GM20431 (cell line): ENCODE data around the gene PLCG1.
"Not testable (repeated sequence)": the region's sequence is repeated elsewhere in the genome, so short reads cannot be mapped to it uniquely, and the experiment has no call there.

Source experiments
- in situ Hi-C: fragments of 300-500 bp; cut with MseI, MboI; formaldehyde crosslinking; loops from one replicate; pipeline ENCODE4 v1.15.0; 2020; ENCODE audit warnings: low sequenced_read_pairs; ENCODE audit not compliant: unreplicated experiment

Gene PLCG1

DNA sequence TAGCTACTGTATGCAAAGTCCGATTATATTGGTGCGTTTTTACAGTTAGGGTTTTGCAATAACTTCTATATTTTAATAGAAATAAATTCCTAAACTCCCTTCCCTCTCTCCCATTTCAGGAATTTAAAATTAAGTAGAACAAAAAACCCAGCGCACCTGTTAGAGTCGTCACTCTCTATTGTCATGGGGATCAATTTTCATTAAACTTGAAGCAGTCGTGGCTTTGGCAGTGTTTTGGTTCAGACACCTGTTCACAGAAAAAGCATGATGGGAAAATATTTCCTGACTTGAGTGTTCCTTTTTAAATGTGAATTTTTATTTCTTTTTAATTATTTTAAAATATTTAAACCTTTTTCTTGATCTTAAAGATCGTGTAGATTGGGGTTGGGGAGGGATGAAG lies 13.7 kb upstream of the PLCG1 start:
- in situ Hi-C loops = no loop called here

DNA sequence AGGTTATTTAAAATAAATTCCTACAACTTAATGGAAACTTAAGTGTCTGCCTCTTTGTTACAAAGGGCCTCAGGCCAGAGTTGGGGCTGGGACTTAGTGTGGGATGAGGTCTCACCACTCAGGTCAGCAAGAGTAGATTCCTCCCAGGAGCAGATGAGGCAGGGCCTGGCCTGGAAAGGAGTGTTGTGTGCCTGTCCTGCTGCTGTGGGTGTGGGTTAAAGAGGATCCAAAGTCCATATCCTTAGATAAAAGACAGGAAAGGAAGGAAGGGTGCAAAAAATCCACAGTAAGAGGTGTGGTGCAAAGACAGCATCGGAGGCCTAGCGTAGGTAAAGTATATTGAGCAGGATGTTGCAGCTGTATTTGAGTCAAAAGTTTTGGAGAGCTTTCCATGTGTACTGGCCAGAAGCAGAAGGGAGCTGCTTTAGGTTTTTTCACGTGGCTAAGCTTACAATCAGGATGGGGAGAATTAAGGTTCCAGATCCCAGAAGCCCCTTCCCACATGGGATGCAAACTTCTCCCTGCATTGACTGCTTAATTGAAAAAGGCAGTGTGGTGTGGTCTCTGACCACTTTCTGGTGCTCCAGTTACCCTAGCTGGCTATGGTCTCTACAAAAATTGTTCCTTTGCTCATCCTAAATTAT lies 12.8 kb upstream of the PLCG1 start:
- in situ Hi-C loops = no loop called here

DNA sequence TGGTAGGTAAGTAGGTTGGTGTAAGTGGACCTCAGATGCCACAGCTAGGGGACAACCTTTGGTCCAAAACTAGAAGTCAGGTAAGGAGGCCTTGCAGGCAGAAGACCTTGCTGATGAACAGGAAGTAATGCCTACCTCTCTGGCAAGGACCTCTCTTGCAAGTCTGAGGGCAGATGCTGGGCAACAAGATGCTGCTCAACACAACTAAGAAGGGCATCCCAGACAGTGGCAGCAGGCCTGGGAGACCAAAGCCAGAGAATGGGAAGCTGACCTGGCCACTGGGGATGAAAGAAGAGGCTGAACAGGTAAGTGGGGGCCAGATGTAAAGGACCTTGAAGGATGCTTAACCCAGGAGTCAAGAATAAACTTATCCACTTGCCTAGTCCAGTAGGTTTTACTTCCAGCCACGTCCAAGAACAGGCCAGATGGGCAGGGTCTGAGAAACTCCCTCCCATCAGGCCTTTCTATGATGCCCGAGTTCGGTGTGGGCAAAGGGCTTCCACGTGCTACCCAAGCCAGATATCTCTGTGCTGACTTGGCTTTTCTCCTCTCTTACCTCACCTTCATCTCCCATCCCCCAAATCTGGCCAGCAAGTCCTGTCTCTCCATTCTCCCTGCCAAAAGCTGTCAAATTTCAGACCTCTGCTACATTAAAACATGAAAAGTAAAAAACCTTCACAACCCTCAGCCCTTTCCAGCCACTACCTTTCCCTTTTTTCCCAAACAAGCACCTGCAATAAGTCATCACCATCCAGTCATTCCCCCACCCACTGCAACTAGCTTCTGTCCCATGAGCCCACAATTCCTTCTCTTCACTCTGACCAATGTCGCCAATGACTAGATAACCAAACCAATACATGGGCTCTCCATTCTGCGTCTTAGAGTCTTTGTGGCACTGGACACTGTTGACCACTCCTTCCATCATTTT lies 11.5 kb upstream of the PLCG1 start:
- in situ Hi-C loops = no loop called here

DNA sequence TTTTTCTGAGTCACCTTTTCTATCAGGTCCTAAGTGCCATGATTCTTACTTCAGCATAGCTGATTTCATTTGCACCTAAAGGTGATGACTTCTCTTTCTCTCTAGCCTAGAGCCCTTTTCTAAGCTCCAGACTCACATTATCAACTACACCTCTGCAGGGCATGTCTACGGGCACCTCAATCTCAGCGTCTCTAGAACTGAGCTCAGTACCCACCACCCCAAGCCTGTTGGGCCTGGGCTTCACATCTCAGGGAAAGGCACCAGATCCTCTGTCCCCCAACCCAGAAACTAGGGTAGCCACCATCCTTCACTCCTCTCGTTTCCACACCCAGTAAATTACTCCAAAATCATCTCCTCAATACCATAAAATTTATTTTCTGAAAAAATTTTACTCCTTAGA lies 10.6 kb upstream of the PLCG1 start:
- in situ Hi-C loops = no loop called here

DNA sequence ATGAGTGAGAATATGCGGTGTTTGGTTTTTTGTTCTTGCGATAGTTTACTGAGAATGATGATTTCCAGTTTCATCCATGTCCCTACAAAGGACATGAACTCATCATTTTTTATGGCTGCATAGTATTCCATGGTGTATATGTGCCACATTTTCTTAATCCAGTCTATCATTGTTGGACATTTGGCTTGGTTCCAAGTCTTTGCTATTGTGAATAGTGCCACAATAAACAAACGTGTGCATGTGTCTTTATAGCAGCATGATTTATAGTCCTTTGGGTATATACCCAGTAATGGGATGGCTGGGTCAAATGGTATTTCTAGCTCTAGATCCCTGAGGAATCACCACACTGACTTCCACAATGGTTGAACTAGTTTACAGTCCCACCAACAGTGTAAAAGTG lies 9.0 kb upstream of the PLCG1 start:
- in situ Hi-C loops = not testable (repeated sequence)

DNA sequence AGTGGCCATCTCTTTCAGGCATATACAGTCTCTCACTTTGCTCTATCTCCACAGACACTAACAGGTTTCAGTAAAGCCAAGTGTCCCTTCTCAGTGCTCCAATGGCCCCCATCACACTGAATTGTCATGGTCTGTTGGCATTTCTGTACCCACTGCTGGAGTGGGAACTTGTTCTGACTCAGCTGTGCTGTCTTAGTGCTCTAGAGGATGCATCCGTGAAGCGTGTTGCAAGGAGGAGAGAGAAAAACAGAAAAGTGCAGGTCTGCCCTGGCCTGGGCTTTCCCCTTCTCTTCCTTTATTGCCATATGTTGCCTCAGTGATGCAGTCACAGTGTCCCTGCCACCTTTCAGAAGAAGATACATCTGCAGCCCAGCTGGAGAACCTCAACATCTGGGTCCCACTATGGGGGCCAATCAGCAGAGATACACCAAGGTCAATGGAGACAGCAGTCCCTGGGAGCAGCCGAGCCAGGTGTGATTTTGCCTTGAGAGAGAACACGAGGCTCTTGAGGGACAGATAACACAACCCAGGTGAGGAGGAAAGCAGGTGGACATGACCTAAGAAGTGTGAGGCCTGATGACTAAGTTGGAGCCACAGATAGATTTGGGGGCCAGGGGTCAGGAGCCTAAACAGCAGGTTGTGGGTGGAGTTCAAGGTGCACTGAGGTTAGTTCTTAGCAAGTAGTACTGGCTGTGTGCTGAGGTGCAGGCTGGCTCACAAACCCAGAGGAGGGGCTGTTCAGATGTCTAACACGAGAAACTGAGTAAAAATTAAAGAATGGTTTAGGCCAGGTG lies 5.6 kb upstream of the PLCG1 start:
- in situ Hi-C loops = no loop called here

DNA sequence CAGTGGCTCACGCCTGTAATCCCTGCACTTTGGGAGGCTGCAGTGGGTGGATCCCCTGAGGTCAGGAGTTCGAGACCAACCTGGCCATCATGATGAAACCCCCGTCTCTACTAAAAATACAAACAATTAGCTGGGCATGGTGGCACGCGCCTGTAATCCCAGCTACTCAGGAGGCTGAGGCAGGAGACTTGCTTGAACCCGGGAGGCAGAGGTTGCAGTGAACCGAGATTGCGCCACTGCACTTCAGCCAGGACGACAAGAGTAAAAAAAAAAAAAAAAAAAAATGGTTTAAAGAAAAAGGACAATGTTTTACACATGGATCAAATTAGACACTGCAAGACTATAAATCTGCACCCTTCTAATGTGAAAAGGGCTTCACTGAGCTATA lies 5.0 kb upstream of the PLCG1 start:
- in situ Hi-C loops = not testable (repeated sequence)

DNA sequence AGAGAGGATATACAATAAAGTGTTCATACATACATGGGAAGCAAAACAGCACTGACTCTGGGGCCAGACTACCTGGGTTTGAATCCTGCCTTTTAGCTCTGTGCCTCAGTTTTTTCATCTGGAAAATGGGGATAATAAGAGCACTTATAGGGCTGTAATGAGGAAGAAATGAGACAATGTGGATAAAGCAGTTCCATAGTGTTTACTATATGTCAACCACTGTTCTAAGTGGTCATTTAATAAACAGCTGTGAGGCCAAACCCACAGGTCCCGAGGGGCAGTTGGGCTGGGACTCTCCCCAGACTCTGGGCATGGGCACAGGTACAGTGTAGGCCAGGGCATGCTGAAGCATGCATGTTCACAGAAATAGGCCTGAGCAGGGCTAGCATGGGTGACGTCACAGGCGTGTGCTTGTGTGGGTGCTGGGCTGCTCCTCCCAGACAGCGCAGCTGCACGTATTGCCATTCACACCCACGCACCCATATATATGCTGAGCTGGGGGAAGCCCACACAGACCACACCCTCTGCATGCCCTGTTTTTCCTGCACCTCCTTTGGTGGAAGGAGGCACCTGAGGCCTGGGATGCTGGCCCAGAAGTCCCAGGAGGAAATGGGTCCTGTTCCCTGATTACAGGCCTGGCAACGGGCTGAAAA lies 3.5 kb upstream of the PLCG1 start:
- in situ Hi-C loops = no loop called here

DNA sequence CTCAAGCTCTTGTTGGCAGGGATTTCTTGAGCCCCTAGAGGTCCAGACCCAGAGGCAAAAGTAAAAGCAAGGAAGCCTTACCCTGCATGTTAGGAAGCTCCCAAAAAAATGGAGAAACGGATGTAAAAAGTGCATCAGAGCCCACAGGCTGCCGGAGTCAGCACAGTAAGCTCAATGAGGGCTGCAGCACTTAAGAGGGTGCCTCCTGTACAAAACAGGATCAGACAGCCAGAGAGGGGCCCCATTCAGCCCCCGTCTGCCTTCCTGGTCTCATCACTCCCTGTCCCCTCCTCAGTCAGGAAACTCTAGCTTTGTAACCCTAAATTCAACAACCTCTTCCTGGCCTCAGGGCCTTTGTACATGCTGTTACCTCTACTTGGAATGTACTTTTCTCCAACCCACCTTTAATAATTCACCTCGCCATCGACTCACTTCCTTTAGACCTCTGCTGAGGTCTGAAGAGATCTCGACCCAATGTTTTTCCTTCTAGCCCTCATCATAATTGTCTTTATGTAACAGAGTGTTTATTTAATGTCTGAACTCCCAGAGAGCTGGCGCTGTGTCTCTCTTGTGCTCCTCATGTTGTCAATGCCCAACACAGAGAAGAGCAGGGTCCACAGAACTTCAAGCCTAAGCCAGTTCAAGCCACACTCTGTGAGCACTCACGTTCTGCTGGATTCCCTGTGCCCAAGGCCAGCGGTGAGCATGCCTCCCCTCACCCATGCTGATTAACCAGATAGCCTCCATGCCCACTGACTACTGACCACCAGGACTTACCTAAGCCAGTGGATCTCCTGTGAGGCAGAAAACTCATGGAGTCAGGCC lies 2.8 kb upstream of the PLCG1 start:
- in situ Hi-C loops = no loop called here

DNA sequence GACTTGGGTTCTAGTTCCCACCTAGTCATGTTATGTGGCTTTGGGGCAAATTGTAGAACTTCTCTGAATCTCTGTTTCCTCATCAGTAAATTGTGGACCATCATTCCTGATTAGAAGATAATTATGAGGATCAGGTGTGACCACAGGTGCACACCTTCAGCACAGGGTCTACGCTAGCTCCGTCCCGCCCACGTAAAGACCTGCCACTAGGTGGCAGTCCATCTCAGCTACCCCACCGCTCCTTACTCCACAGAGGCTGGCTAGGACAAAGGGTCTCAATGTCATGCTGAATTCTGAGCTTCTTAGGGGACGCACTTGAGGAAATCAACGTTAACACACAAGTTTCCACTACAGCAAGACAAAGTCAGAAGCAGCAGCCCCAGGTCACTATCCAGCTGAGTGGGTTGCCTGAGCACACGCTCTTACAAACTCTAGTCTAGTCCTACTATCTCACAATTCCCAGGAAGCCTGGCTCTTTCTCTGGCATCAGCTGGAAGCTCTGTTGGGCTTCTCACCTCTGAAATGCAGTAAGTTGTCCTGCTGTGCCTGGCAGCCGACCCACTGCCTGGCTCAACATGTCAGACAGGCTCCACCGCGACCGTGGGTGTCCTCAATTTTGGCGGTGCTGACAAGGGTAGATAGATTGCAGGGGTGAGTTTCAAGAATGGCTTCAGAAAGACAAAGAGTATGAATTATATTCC lies 2.0 kb upstream of the PLCG1 start:
- in situ Hi-C loops = no loop called here

DNA sequence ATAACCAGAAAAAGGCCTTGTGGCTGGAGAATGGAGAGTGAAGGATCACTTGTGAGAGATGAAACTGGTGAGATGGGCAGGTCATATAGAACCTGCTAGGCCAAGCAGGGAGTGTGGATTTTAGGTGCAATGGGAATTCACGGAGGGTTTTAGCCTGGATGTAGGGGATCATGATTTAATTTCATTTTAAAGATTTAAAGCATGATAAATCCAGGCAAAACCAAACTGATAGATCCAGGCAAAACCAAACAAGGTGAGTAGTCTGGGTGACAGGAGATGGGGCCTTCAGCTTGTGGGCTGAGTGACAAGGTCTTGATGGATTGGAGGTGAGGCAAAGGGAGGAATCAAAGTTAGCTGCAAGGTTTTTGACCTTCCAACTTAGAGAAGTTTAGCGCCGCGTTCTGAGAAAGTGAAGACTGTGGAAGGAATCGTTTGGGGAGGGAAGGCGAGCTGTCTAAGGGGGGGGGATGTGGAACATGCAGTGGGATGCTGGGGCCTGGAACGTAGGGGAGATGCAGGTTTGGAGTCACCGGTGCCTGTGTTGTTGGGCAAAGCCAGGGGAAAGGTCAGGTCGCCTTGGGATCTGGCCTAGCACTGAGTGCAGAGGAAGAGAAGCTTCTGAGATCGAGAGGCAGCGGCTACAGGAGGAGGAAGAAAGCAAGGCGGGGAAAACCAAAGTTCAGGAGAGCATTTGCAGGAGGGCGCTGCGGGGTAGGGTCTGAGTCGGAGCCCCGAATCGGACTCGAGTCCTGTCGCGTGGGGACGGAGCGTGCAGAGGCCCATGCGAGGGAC lies 1.3 kb upstream of the PLCG1 start:
- in situ Hi-C loops = no loop called here

DNA sequence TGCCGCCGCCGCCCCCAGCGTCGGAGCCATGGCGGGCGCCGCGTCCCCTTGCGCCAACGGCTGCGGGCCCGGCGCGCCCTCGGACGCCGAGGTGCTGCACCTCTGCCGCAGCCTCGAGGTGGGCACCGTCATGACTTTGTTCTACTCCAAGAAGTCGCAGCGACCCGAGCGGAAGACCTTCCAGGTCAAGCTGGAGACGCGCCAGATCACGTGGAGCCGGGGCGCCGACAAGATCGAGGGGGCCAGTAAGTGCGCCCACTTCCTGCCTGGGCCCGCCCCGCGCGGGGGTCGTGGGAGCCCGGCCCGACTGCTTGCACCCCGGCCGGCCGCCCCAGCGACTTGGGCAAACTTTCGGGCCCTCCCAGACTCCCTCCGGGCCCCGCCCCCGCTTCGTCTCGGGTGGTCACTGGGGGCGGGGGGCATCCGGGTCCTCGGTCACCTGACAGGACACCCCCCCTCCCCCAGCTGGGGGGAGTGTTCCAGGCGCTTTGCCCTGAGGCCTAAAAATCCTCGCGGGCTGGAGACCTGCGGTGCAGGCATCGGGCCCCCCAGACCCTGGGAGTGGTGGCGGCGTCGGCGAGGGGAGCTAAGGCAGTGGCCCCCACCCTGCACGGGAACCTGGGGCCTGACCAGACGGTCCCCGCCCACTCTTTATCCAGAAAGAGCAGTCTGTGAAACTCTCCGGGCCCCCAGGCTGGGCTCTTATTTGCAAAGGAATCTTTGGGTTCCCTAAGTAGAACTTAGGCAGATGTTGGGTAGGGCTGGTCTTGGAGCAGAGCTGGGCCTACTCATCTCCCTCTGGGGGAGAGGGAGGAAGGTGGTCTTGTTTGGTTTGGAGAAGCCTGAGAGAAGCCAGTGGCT lies 501 bp downstream of the PLCG1 start:
- in situ Hi-C loops = no loop called here

DNA sequence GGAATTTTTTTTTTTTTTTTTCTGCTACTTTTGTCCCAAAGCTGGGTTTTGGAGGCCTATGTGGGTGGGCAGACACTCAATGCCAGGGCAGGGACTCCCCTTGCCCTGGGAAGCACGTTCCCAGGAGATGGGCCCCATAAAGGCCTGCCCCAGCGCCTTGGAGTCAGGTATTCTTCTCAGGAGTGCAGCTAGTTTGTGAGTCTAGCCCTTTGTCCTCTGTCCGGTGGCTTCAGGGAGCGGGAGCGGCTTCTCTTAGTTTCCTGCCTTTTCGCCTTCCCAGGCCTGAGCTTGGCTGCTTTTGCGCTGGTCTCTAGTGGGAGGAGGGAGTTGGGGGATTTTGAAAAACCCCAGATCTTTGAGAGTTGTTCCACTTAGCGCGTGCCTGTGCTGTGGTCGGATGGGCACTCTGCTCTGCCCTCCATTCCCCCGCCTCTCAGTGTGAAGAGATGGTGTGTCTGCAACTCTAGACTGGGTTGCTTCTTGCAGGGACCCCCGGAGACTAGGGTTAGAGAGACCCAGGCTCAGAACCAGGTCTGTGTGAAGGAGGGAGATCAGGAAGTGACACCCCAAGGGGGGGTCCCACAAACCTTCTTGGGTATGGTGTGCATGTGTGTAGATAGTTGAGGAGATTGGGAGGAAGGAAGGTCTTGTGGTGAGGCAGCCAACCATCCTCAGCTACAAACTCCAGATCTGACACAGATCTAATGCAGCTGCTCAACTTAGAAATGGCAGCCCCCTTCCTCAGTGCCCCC lies 1.3 kb downstream of the PLCG1 start:
- in situ Hi-C loops = no loop called here

DNA sequence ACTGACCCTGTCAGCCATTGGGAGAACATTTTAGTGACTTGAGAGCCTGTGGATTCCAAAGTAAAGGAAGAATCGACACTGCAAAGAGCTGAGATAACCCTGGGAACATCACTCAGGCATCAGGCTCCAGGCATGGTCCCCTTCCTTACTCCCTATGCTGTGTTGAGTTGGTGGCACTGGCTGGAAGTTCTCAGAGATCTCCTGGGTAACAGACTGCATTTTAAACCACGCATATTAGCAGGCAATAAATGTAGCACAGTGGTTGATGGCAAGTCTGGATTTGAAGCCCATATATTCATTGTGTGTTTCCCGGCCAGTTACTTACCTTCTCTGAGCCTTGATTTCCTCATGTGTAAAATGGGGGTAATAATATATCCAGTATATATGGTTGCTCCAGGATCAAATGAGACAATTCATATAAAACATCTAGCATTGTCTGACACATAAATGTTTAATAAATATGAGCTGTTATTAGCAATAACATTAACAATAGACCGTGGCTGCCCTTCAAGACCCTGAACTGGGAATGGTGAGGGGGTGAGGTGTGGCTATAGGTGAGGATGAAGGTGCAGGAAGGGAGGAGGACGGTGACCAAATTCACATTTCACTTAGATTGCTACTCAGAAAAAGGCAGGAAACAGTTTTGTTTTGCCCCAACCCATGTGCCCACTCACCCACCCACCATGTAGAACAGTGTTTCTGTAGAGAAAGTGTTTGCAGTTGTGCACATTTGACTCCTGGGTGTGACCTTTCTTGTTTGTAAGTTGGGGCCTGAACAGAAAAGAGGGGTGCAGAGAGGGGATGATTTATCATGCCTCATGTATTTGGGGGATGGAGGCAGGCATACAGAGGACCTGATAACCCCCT lies 2.1 kb downstream of the PLCG1 start:
- in situ Hi-C loops = no loop called here

DNA sequence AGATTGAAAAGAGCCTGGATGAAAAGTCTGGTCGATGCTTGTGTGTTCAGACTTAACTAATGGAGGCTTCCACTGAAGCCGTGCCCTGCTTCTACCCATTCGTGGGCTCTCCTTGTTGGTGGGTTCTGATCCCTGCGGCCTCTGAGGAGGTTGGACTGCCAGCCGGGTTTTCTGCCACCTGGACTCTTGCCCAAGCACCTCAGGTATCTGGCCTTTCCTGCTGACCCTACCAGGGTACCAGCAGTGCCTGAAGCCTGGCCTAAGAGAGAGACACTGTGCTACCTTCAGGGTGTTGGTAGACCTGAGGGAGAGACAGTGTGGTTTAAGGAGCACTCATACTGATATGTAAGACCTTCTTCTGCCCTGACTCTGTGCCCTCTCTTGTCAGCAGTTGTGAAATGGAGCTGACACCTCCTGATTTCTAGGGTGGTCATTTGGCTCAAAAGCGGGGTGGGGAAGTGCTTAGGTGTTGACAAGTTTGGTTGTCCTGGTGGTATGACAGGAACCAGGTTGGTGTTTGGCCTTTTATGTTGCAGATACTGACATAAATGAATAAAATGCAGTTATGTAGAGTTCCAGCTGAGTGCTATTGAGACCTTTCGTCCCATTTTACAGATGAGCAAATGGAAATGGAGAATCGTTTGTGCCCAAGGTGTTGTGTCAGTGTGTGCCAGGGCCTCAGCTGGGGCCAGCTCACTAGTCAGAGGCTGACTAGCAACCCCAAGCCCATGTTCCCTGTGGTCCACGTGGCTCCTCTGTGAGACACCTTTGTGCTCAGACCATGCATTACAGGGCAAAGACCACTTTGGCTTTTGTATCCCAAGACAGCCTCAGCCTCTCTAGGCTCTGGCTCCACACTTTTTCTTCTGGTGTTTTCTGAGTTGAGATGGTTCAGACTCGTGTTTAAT lies 3.1 kb downstream of the PLCG1 start:
- in situ Hi-C loops = no loop called here
